SH-SY5Y (cell line): ENCODE results near the gene RNU7-1.

Experiments used
- GATA2 ChIP-seq: IDR thresholded peaks from 2 replicates; pipeline ENCODE4 v1.6.1; 2011; ENCODE audit warnings: mild to moderate bottlenecking, low read depth, low read length
- GATA3 ChIP-seq: IDR thresholded peaks from 2 replicates; pipeline ENCODE4 v1.6.1; 2011; ENCODE audit warnings: low read depth, mild to moderate bottlenecking, low read length, moderate library complexity

DNA sequence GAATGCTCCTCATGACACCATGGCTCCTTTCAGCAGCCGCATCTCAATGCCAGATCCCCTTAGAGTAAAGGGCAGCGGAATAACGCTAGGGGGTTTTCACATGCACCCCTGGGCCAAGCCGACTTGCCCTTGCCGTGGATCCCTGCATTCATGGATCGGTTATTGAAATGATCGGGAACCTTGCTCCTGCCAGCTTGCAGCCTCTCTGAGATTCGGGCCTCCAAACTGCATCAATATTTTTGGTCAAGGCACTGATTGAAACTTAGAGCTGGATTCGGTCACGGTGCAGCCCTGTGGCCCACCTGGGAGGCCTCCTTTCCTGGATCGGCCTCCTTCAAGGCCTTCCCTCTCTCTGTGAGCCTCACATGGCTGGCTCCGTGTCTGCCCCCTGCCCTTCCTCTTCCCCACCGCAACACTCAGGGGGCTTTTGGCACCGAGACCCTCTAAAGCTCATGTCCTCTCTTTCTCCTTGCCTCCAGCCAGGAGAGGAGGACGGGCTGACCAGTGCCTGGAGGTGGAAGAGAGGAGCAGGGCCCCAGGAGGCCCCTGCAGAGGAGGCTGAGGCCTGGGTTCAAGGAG, 9.3 kb downstream of the RNU7-1 start:
- TF ChIP-seq GATA3, result no peak
- no peak for TF ChIP-seq GATA2
